ENCODE measurements around the gene PICK1.

Gene PICK1

DNA sequence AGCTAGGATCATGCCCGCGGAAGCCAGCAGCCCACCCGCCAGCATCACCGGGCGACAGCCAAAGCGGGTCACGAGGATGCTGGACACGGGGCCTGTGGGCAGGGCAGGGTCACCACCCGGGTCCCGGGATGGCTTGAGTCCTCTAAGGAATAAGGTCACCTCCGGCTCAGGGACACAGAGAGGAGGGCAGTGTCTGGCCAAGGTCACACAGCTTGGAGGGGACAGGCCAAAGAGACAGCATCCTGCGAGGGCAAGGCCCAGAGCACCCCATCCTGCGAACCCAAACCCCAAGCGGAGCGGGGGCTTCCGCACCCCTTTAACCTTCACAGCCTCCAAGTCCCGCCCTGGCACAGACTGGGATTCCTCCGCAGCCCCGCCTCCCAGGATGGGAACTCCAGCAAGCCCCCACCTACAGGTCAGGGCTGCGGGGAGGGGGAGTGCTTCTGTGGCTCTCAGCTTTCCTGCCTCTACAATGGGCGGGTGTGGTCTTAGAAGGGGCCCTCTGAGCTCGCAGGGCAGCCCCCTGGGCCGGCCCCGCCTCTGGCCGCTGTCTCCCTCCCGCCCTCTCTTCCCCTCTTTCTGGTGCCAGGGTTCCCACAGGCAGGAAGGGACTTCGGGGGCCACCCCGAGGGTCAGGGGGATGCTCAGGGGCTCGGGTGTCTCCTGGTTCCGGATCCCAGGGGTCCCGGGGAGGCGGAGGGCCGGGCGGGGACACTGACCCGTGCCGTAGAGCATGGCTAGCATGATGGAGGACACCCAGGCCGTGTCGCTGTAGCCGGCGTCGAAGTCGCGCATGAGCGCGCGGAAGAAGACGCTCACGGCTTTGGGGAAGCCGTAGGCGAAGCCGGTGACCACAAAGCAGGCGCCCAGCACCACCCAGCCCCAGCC lies 25.0 kb downstream of the PICK1 start:
- peaks cover 13% of the 10 kb centered on the region for H3K27me3 ChIP-seq (ENCODE audit: control insufficient read depth, insufficient read depth, low read length)
- H3K9ac ChIP-seq (ENCODE audit: low read depth, low read length), result no peak overlapping the region
- no peaks in the 10 kb centered on the region for H3K4me1 ChIP-seq (ENCODE audit: control insufficient read depth, insufficient read depth, low read length)
- H3K9me3 ChIP-seq (ENCODE audit: control insufficient read depth, insufficient read depth, low read length), result no peaks in the 10 kb centered on the region
- peaks cover 7% of the 10 kb centered on the region for H3K36me3 ChIP-seq (ENCODE audit: control insufficient read depth, insufficient read depth, low read length)
- peak overlapping the region; percentile 30 for H3K4me3 ChIP-seq (ENCODE audit: low read depth, low read length)

DNA sequence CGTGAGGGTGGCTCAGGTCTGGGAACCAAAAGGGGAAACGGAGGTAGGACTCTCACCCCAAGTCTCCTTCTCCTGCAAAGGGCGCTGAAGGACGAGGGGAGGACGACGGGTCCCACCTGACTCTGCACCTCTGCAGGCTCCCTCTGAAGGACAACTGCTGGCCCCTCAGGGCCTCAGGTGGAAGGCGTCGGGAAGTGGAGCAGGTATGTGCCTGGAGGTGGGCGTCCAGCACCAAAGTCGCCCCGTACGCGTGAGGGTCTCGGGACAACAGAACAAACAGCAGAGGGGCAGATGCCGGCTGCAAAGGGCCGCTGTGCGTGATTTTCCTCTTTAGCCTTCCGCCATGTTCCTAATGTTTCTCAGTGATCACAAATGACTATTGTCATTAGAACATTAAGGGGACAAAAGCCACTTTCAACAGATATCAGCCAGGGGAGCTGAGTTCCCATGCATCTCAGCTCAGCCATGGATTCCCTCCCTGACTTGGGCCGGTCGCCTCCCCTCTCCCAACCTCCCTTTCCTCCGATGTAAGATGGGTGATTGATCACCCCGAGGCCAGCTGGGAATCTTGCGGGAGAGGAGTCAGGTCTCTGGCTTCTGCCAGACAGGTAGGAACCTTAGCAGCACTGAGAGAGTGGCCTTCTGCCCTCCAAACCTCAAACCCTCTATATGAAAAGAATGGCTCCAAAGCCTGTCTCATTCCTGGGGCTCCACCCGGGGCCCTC lies 25.9 kb downstream of the PICK1 start:
- Histone ChIP-seq H3K4me3 (ENCODE audit: low read depth, low read length) (no peak overlapping the region), H3K36me3 (ENCODE audit: control insufficient read depth, insufficient read depth, low read length) (peaks cover 7% of the 10 kb centered on the region), H3K9me3 (ENCODE audit: control insufficient read depth, insufficient read depth, low read length) (no peaks in the 10 kb centered on the region), H3K4me1 (ENCODE audit: control insufficient read depth, insufficient read depth, low read length) (peaks cover under 1% of the 10 kb centered on the region), H3K9ac (ENCODE audit: low read depth, low read length) (no peak overlapping the region), H3K27me3 (ENCODE audit: control insufficient read depth, insufficient read depth, low read length) (peaks cover 13% of the 10 kb centered on the region)

- no peaks in the 10 kb centered on the region for H3K9me3 ChIP-seq (ENCODE audit: control insufficient read depth, insufficient read depth, low read length)
- peaks cover 7% of the 10 kb centered on the region for H3K36me3 ChIP-seq (ENCODE audit: control insufficient read depth, insufficient read depth, low read length)
- H3K27me3 ChIP-seq (ENCODE audit: control insufficient read depth, insufficient read depth, low read length), result peaks cover 13% of the 10 kb centered on the region
- H3K4me3 ChIP-seq (ENCODE audit: low read depth, low read length), result no peak within 1 kb of the TSS
- H3K4me1 ChIP-seq (ENCODE audit: control insufficient read depth, insufficient read depth, low read length), result peaks cover 3% of the 10 kb centered on the region
- H3K9ac ChIP-seq (ENCODE audit: low read depth, low read length), result no peak within 1 kb of the TSS
These were observed 26.9 kb downstream of the PICK1 start, which contains the start of gene SLC16A8 for GRCh38 chr22:38083931-38084631. SLC16A8 (minus strand) TSS chr22:38084184; CDS start chr22:38082873, 1,311 bp downstream.

DNA sequence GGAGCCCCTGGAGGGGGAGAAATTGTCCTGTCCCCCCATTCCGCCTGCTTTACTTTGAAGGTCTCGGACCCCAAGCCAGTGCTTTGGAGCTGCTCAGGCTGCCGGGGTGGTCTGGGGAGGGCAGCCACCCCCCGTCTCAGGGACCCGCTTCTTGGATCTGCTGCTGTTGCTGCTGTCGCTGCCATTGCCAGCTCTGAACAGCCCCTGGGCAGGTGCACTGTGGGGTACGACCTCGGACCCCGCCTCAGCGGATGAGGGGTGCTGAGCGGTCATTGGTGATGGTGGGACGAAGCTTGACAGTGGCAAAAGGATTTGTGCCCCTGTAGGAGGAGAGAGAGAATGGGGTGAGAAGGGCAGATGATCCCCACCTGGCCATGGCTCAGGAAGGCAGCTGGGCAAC lies 27.9 kb downstream of the PICK1 start:
- Histone ChIP-seq H3K4me1 (ENCODE audit: control insufficient read depth, insufficient read depth, low read length) (peaks cover 3% of the 10 kb centered on the region), H3K36me3 (ENCODE audit: control insufficient read depth, insufficient read depth, low read length) (peaks cover 7% of the 10 kb centered on the region), H3K27me3 (ENCODE audit: control insufficient read depth, insufficient read depth, low read length) (peaks cover 12% of the 10 kb centered on the region), H3K9me3 (ENCODE audit: control insufficient read depth, insufficient read depth, low read length) (no peaks in the 10 kb centered on the region), H3K9ac (ENCODE audit: low read depth, low read length) (no peak overlapping the region), H3K4me3 (ENCODE audit: low read depth, low read length) (no peak overlapping the region)

- peaks cover 8% of the 10 kb centered on the region for H3K27me3 ChIP-seq (ENCODE audit: control insufficient read depth, insufficient read depth, low read length)
- H3K36me3 ChIP-seq (ENCODE audit: control insufficient read depth, insufficient read depth, low read length), result peaks cover 6% of the 10 kb centered on the region
- no peaks in the 10 kb centered on the region for H3K9me3 ChIP-seq (ENCODE audit: control insufficient read depth, insufficient read depth, low read length)
- no peak overlapping the region for H3K9ac ChIP-seq (ENCODE audit: low read depth, low read length)
- H3K4me1 ChIP-seq (ENCODE audit: control insufficient read depth, insufficient read depth, low read length), result peaks cover 3% of the 10 kb centered on the region
- no peak overlapping the region for H3K4me3 ChIP-seq (ENCODE audit: low read depth, low read length)
These were observed 28.3 kb downstream of the PICK1 start for GRCh38 chr22:38085501-38085900.

- Histone ChIP-seq H3K9ac (ENCODE audit: low read depth, low read length) (no peak overlapping the region), H3K36me3 (ENCODE audit: control insufficient read depth, insufficient read depth, low read length) (peaks cover 4% of the 10 kb centered on the region), H3K4me3 (ENCODE audit: low read depth, low read length) (no peak overlapping the region), H3K27me3 (ENCODE audit: control insufficient read depth, insufficient read depth, low read length) (peaks cover 7% of the 10 kb centered on the region), H3K4me1 (ENCODE audit: control insufficient read depth, insufficient read depth, low read length) (peaks cover 3% of the 10 kb centered on the region), H3K9me3 (ENCODE audit: control insufficient read depth, insufficient read depth, low read length) (no peaks in the 10 kb centered on the region)
These were observed 29.0 kb downstream of the PICK1 start for GRCh38 chr22:38086001-38086845.

GRCh38 chr22:38086942-38087341 lies 29.7 kb downstream of the PICK1 start:
- Histone ChIP-seq H3K27me3 (ENCODE audit: control insufficient read depth, insufficient read depth, low read length) (peaks cover 4% of the 10 kb centered on the region), H3K4me3 (ENCODE audit: low read depth, low read length) (no peak overlapping the region), H3K9me3 (ENCODE audit: control insufficient read depth, insufficient read depth, low read length) (no peaks in the 10 kb centered on the region), H3K36me3 (ENCODE audit: control insufficient read depth, insufficient read depth, low read length) (peaks cover 4% of the 10 kb centered on the region), H3K9ac (ENCODE audit: low read depth, low read length) (no peak overlapping the region), H3K4me1 (ENCODE audit: control insufficient read depth, insufficient read depth, low read length) (peaks cover 3% of the 10 kb centered on the region)

GRCh38 chr22:38087855-38088254 lies 30.7 kb downstream of the PICK1 start:
- Histone ChIP-seq H3K27me3 (ENCODE audit: control insufficient read depth, insufficient read depth, low read length) (peaks cover 2% of the 10 kb centered on the region), H3K9ac (ENCODE audit: low read depth, low read length) (no peak overlapping the region), H3K4me3 (ENCODE audit: low read depth, low read length) (no peak overlapping the region), H3K4me1 (ENCODE audit: control insufficient read depth, insufficient read depth, low read length) (peaks cover 3% of the 10 kb centered on the region), H3K9me3 (ENCODE audit: control insufficient read depth, insufficient read depth, low read length) (no peaks in the 10 kb centered on the region), H3K36me3 (ENCODE audit: control insufficient read depth, insufficient read depth, low read length) (peaks cover 6% of the 10 kb centered on the region)

DNA sequence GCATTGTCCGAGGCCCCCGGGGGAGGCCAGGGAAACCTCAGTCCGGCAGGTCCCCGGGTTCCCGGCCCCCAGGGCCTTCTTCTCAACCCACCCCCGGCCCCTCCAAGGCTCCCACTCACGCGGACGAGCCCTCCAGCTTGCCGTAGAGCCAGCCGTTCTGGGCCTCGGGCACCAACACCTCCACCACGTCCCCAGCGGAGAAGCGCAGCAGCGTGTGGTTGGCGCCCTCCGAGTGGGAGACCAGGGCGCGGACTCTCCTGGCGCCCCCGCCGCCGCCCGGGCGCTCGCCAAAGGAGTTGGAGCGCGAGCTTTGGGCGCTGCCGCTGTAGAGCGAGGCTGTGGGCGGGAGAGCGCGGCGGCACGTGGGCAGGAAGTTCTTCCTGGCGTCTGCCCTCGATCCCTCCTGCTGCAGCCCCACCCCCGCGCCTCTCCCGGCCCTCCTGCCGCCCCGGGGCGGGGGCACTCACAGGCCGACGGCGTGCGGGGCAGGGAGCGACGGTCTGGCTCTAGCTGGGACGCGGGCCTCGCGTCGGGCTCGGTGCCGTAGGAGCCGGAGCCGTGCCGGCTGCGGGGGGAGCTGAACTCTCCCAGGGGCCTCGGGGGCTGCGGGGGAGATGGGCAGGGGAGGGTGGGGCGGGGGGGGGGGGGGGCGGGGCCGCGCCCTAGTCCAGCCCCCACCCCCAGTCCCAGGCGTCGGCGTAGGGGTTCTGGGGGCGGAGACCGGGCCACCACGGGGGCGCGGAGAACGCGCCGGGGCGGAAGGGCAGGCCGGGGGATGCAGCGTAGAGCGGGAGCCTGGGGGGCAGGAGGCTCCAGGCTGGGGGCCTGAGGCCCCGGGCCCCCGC lies 31.6 kb downstream of the PICK1 start:
- Histone ChIP-seq H3K4me3 (ENCODE audit: low read depth, low read length) (no peak overlapping the region), H3K9ac (ENCODE audit: low read depth, low read length) (no peak overlapping the region), H3K36me3 (ENCODE audit: control insufficient read depth, insufficient read depth, low read length) (peaks cover 6% of the 10 kb centered on the region), H3K27me3 (ENCODE audit: control insufficient read depth, insufficient read depth, low read length) (peaks cover 2% of the 10 kb centered on the region), H3K9me3 (ENCODE audit: control insufficient read depth, insufficient read depth, low read length) (no peaks in the 10 kb centered on the region), H3K4me1 (ENCODE audit: control insufficient read depth, insufficient read depth, low read length) (peaks cover 3% of the 10 kb centered on the region)

DNA sequence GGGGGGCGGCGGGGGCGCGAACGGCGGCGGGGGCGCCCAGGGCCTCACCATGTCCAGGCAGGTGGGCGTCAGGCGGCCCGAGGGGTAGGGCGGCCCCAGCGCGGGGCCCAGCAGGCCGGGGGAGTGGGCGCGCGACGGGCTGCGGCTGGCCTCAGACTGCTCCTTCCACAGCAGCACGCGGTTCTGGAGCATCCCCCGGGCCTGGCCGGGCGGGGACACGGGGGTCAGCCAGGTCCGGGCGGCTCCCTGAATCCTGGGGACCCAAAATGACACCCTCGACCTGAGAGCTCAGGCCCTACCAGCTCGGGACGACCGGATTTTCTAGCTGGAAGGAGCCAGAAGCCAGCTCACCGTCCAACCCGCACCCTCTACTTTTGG lies 32.3 kb downstream of the PICK1 start:
- H3K4me3 ChIP-seq (ENCODE audit: low read depth, low read length), result peak overlapping the region; percentile 46

More for the DNA sequence above, 32.3 kb downstream of the PICK1 start:
- Histone ChIP-seq H3K9me3 (ENCODE audit: control insufficient read depth, insufficient read depth, low read length) (no peaks in the 10 kb centered on the region), H3K36me3 (ENCODE audit: control insufficient read depth, insufficient read depth, low read length) (peaks cover 6% of the 10 kb centered on the region), H3K27me3 (ENCODE audit: control insufficient read depth, insufficient read depth, low read length) (peaks cover 2% of the 10 kb centered on the region), H3K9ac (ENCODE audit: low read depth, low read length) (no peak overlapping the region), H3K4me1 (ENCODE audit: control insufficient read depth, insufficient read depth, low read length) (peaks cover 3% of the 10 kb centered on the region)
